Keratinocyte (primary cell): ENCODE measurements around the gene GPR45. TPM values are rescaled to one million over a fixed set of nuclear protein-coding genes. Genes with fewer than 3 reads are reported as not detected.

Experiments used
- DNase-seq: peaks from one replicate; pipeline ENCODE4 v3.0.0-alpha.2; 2011; ENCODE audit warnings: low read depth, missing footprints, low spot score
- FAIRE-seq: peaks from 2 replicates; lab custom pipeline; 2011; peaks lifted over from hg19 to GRCh38; lab: Jason Lieb, UNC
- H2AFZ ChIP-seq: 2 replicates; pipeline ENCODE4 v1.6.0; 2012; ENCODE audit warnings: low read length, control low read depth, inconsistent platforms; ENCODE audit not compliant: control insufficient read depth
- H3K27ac ChIP-seq: 2 replicates; pipeline ENCODE4 v1.5.1; 2011; ENCODE audit warnings: low read length; ENCODE audit not compliant: control insufficient read depth, insufficient read depth
- H3K27me3 ChIP-seq: 3 replicates; pipeline ENCODE4 v1.6.0; 2011; ENCODE audit warnings: low read length; ENCODE audit not compliant: control insufficient read depth, insufficient read depth; ENCODE audit errors: extremely low read depth
- H3K36me3 ChIP-seq, 2 experiments: 2 replicates in 1 of 2; 3 replicates in 1 of 2; pipeline ENCODE4 v1.5.1; 2011; ENCODE audit warnings: low read length in 2 of 2, mild to moderate bottlenecking in 1 of 2; ENCODE audit not compliant: control insufficient read depth in 2 of 2, insufficient read depth in 2 of 2; ENCODE audit errors: extremely low read depth in 1 of 2
- H3K4me1 ChIP-seq: 3 replicates; pipeline ENCODE4 v1.5.1; 2011; ENCODE audit warnings: low read length; ENCODE audit not compliant: control insufficient read depth, insufficient read depth; ENCODE audit errors: extremely low read depth
- H3K4me2 ChIP-seq: 3 replicates; pipeline ENCODE4 v1.6.0; 2011; ENCODE audit warnings: low read depth, low read length; ENCODE audit not compliant: control insufficient read depth, insufficient read depth; ENCODE audit errors: extremely low read depth
- H3K4me3 ChIP-seq, 3 experiments: fragments of 200-600 bp in 1 of 3; sonication (generic) in 1 of 3; 2 replicates in 2 of 3; 3 replicates in 1 of 3; pipeline ENCODE4 v1.5.1; 2011 to 2016; ENCODE audit warnings: low read length in 3 of 3, mild to moderate bottlenecking in 3 of 3, control low read depth in 2 of 3, inconsistent platforms in 1 of 3, low read depth in 1 of 3, mixed read lengths in 1 of 3, mixed run types in 1 of 3, moderate library complexity in 1 of 3; ENCODE audit not compliant: control insufficient read depth in 2 of 3, insufficient read depth in 2 of 3; ENCODE audit errors: extremely low read depth in 1 of 3
- H3K79me2 ChIP-seq: 2 replicates; pipeline ENCODE4 v1.6.0; 2012; ENCODE audit warnings: low read length; ENCODE audit not compliant: control insufficient read depth, insufficient read depth
- H3K9ac ChIP-seq: 3 replicates; pipeline ENCODE4 v1.6.0; 2011; ENCODE audit warnings: low read length; ENCODE audit not compliant: control insufficient read depth, insufficient read depth; ENCODE audit errors: extremely low read depth
- H3K9me1 ChIP-seq: 3 replicates; pipeline ENCODE4 v1.6.0; 2011; ENCODE audit warnings: low read length; ENCODE audit not compliant: control insufficient read depth, insufficient read depth; ENCODE audit errors: extremely low read depth
- H3K9me3 ChIP-seq: 2 replicates; pipeline ENCODE4 v1.5.1; 2012; ENCODE audit warnings: low read depth, low read length; ENCODE audit not compliant: control insufficient read depth
- H4K20me1 ChIP-seq: 3 replicates; pipeline ENCODE4 v1.6.0; 2011; ENCODE audit warnings: low read length; ENCODE audit not compliant: control insufficient read depth, insufficient read depth; ENCODE audit errors: extremely low read depth
- EZH2 ChIP-seq: IDR thresholded peaks from one replicate; pipeline ENCODE4 v1.6.1; 2012; ENCODE audit warnings: inconsistent platforms, mild to moderate bottlenecking, low read length, moderate library complexity
- dilution Hi-C: fragments of 300-500 bp; cut with MboI; formaldehyde crosslinking; loops from one replicate; pipeline ENCODE4 v1.7.0; 2020; ENCODE audit warnings: low sequenced_read_pairs; ENCODE audit not compliant: extremely low pct_ligation_motif_present
- polyA plus RNA-seq, 5 experiments: library from polyadenylated mRNA; depleted of rRNA in 3 of 5; stranded (reverse) in 3 of 5; stranded (forward) in 1 of 5; unstranded in 1 of 5; fragments of >200 nt; gene quantifications; 1 replicate in 1 of 5; 2 replicates in 3 of 5; 3 replicates in 1 of 5; pipeline versions ENCODE4 v1.2.1 to v1.2.3, GENCODE V29; 2011 to 2012; ENCODE audit warnings: missing spikeins in 2 of 5, low read depth in 1 of 5, low replicate concordance in 1 of 5
- TF ChIP-seq, protein P1 (sequence below), 3 experiments: IDR thresholded peaks in 1 of 3; conservative IDR thresholded peaks in 1 of 3; optimal IDR thresholded peaks in 1 of 3; 2 replicates in 2 of 3; 3 replicates in 1 of 3; pipeline versions ENCODE3 to v1.5.1; 2011; ENCODE audit warnings: low read length in 3 of 3, mild to moderate bottlenecking in 3 of 3, moderate library complexity in 2 of 3, control low read depth in 1 of 3, inconsistent platforms in 1 of 3; ENCODE audit not compliant: insufficient read depth in 2 of 3; ENCODE audit errors: extremely low read depth in 1 of 3

Gene GPR45
- polyA plus RNA-seq, 1 donor (not counting 4 experiments of a cell fraction or from before 2014, with no cell fraction given): not detected

DNA sequence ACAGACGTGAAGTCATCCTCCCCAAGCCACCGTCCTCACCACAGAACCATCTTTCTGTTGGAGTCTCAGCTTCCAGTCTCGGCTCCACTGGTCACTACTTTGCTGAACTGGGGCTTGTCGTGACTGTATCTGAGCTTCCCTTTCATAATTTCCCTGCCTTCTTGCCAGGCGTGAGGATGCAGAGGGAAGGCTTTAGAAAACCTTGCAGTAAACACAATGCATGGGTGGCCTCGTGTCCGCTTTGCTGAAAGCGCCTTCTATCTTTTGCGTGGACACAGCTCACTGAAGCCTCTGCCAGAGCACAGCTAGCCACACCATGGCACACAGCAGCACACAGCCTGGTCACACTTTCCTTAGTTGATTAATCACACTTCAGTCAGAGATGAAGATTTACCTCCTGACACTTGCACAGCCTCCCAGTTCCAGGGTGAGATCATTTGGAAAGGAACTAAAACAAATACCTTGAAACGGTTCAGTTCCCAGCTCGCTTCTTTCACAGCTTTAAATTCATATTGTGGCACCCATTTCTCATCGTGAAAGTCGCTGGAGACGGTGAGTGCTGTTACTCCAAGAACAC lies 2.8 kb upstream of the GPR45 start:
- no peak overlapping the region for H3K4me2 ChIP-seq
- DNase-seq (no peak), FAIRE-seq (no peak)
- H3K4me1 ChIP-seq: peaks cover 8% of the 10 kb centered on the region
- no peak overlapping the region for H2AFZ ChIP-seq
- no peaks in the 10 kb centered on the region for H3K36me3 ChIP-seq
- H3K27me3 ChIP-seq: peaks cover 6% of the 10 kb centered on the region
- no peaks in the 10 kb centered on the region for H3K9me1 ChIP-seq
- no peaks in the 10 kb centered on the region for H3K79me2 ChIP-seq
- no peak overlapping the region for H3K27ac ChIP-seq
- dilution Hi-C loops: no loop called here
- no peaks in the 10 kb centered on the region for H4K20me1 ChIP-seq
- H3K4me3 ChIP-seq: no peak overlapping the region
- H3K9ac ChIP-seq: no peak overlapping the region
- TF ChIP-seq, protein P1, sequence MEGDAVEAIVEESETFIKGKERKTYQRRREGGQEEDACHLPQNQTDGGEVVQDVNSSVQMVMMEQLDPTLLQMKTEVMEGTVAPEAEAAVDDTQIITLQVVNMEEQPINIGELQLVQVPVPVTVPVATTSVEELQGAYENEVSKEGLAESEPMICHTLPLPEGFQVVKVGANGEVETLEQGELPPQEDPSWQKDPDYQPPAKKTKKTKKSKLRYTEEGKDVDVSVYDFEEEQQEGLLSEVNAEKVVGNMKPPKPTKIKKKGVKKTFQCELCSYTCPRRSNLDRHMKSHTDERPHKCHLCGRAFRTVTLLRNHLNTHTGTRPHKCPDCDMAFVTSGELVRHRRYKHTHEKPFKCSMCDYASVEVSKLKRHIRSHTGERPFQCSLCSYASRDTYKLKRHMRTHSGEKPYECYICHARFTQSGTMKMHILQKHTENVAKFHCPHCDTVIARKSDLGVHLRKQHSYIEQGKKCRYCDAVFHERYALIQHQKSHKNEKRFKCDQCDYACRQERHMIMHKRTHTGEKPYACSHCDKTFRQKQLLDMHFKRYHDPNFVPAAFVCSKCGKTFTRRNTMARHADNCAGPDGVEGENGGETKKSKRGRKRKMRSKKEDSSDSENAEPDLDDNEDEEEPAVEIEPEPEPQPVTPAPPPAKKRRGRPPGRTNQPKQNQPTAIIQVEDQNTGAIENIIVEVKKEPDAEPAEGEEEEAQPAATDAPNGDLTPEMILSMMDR (optimal IDR thresholded peaks at IDR 0.05 in 1 of 3, IDR thresholded peaks at IDR 0.05 in 1 of 3, conservative IDR thresholded peaks at IDR 0.05 in 1 of 3; ENCODE audit: extremely low read depth in 1 of 3, insufficient read depth in 2 of 3, low read length in 3 of 3): no peak
- no peak for TF ChIP-seq EZH2
- no peaks in the 10 kb centered on the region for H3K9me3 ChIP-seq

DNA sequence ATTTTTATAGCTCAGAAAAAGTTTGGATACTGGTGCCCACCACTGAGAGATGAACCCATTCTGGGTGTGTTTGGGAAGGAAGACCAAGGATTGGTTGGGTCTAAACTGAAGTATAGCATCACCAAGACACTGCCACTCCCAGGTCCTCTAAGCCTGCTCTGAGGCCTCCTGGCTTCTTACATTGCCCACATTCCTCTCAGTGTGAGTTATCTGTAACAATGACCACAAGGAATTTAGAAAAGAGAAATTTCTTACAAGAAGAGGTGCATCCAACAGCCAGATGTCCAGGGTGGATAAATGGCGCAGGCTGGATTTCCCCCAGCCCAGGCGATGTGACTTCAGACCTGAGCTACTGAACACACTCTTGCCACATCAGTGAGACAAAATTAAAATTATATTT lies 1.6 kb upstream of the GPR45 start:
- dilution Hi-C loops: no loop called here
- Histone ChIP-seq H3K79me2 (no peaks in the 10 kb centered on the region), H3K36me3 (no peaks in the 10 kb centered on the region), H4K20me1 (no peaks in the 10 kb centered on the region), H3K4me2 (no peak overlapping the region), H3K4me3 (no peak overlapping the region), H3K4me1 (peaks cover 7% of the 10 kb centered on the region), H2AFZ (no peak overlapping the region), H3K27me3 (peaks cover 6% of the 10 kb centered on the region), H3K9me3 (no peaks in the 10 kb centered on the region), H3K9me1 (no peaks in the 10 kb centered on the region), H3K27ac (no peak overlapping the region), H3K9ac (no peak overlapping the region)
- FAIRE-seq (no peak), DNase-seq (no peak)
- TF ChIP-seq, protein P1 (optimal IDR thresholded peaks at IDR 0.05 in 1 of 3, IDR thresholded peaks at IDR 0.05 in 1 of 3, conservative IDR thresholded peaks at IDR 0.05 in 1 of 3; ENCODE audit: extremely low read depth in 1 of 3, insufficient read depth in 2 of 3, low read length in 3 of 3): no peak
- no peak for TF ChIP-seq EZH2
